ENCODE measurements around the gene POM121L2.
"Not testable (repeated sequence)": the region's sequence is repeated elsewhere in the genome, so short reads cannot be mapped to it uniquely, and the experiment has no call there.

Gene POM121L2

GRCh38 chr6:27293436-27294098 lies 18.5 kb downstream of the POM121L2 start:
- no peak for DNase-seq

- no peak for DNase-seq
Measured at GRCh38 chr6:27290850-27291208, 21.2 kb downstream of the POM121L2 start.

GRCh38 chr6:27290065-27290849 lies 21.8 kb downstream of the POM121L2 start:
- DNase-seq, result no peak

GRCh38 chr6:27288136-27289044 lies 23.7 kb downstream of the POM121L2 start:
- DNase-seq, result no peak

GRCh38 chr6:27287751-27288135 lies 24.3 kb downstream of the POM121L2 start:
- no peak for DNase-seq

- no peak for DNase-seq
Measured at GRCh38 chr6:27286141-27286540, 25.9 kb downstream of the POM121L2 start.

- no peak for DNase-seq
Measured at GRCh38 chr6:27283279-27283678, 28.8 kb downstream of the POM121L2 start.

- DNase-seq, result no peak
Measured at GRCh38 chr6:27281569-27281968, 30.5 kb downstream of the POM121L2 start.

- no peak for DNase-seq
Measured at GRCh38 chr6:27281105-27281539, 31.0 kb downstream of the POM121L2 start.

GRCh38 chr6:27280540-27281000 lies 31.5 kb downstream of the POM121L2 start:
- DNase-seq, result no peak

GRCh38 chr6:27280064-27280539 lies 32.0 kb downstream of the POM121L2 start:
- DNase-seq, result no peak

GRCh38 chr6:27279513-27280063 lies 32.5 kb downstream of the POM121L2 start:
- no peak for DNase-seq

- DNase-seq, result no peak
Measured at GRCh38 chr6:27275025-27275956, 36.8 kb downstream of the POM121L2 start.

- no peak for DNase-seq
Measured at GRCh38 chr6:27273783-27274182, 38.3 kb downstream of the POM121L2 start.

GRCh38 chr6:27268803-27269202 lies 43.3 kb downstream of the POM121L2 start:
- DNase-seq, result no peak

GRCh38 chr6:27267857-27268434 lies 44.1 kb downstream of the POM121L2 start:
- DNase-seq, result no peak

GRCh38 chr6:27267003-27267402 lies 45.1 kb downstream of the POM121L2 start:
- DNase-seq, result not testable (repeated sequence)

- no peak for DNase-seq
Measured at GRCh38 chr6:27263886-27264285, 48.2 kb downstream of the POM121L2 start.

- DNase-seq, result no peak
Measured at GRCh38 chr6:27260836-27261375, 51.2 kb downstream of the POM121L2 start.

- DNase-seq, result no peak
Measured at GRCh38 chr6:27260369-27260768, 51.7 kb downstream of the POM121L2 start.

Measured in activated CD4-positive, CD25-positive, alpha-beta regulatory T cell treated with anti-CD3 and anti-CD28 coated beads, Interleukin-2, amount 50 U/mL, for 72 hours (primary cell).